Gastroesophageal sphincter (tissue), 4 donors: Measurements from ENCODE around the gene AFF3. TPM values are rescaled to one million over a fixed set of nuclear protein-coding genes. Genes with fewer than 3 reads are reported as not detected.
A peak's percentile ranks its signal among the peaks of the same experiment; 100 is the strongest.

Source experiments
- ATAC-seq: fragments of 150-250 bp; one replicate; pipeline ENCODE4 v1.9.1; 2016; ENCODE audit warnings: mild to moderate bottlenecking, moderate library complexity
- H3K27ac ChIP-seq, 4 donors: fragments of 200-600 bp; sonication (generic) in 3 of 4; 1 replicate in 3 of 4; 2 replicates in 1 of 4; pipeline ENCODE4 v1.5.1; 2016 to 2019
- H3K27me3 ChIP-seq: fragments of 200-600 bp; sonication (generic); one replicate; pipeline ENCODE4 v1.5.1; 2019
- H3K36me3 ChIP-seq, 2 donors: fragments of 200-600 bp; sonication (generic); one replicate each; pipeline ENCODE4 v1.5.1; 2019; ENCODE audit warnings: control low read depth in 1 of 2
- H3K4me1 ChIP-seq, 3 donors: fragments of 200-600 bp; sonication (generic); 1 replicate in 2 of 3; 2 replicates in 1 of 3; pipeline ENCODE4 v1.5.1; 2016 to 2019; ENCODE audit warnings: control low read depth in 2 of 3
- H3K4me3 ChIP-seq, 2 donors: fragments of 200-600 bp; sonication (generic); one replicate each; pipeline ENCODE4 v1.5.1; 2019; ENCODE audit warnings: mild to moderate bottlenecking in 1 of 2, moderate library complexity in 1 of 2
- H3K9me3 ChIP-seq, 3 donors: fragments of 200-600 bp; sonication (generic); one replicate each; pipeline ENCODE4 v1.5.1; 2017 to 2019; ENCODE audit warnings: control low read depth in 2 of 3
- EP300 ChIP-seq: sonication (generic); formaldehyde crosslinking; IDR thresholded peaks from one replicate; pipeline ENCODE4 v1.6.1; 2017; ENCODE audit warnings: antibody characterized with exemption, mild to moderate bottlenecking
- POLR2A ChIP-seq, 2 donors: fragments of 450-650 bp; IDR thresholded peaks; one replicate each; pipeline ENCODE4 v1.6.1; 2017; ENCODE audit warnings: antibody characterized with exemption in 2 of 2, mild to moderate bottlenecking in 2 of 2, moderate library complexity in 1 of 2
- POLR2AphosphoS5 ChIP-seq: sonication (generic); formaldehyde crosslinking; IDR thresholded peaks from one replicate; pipeline ENCODE4 v1.6.1; 2017; ENCODE audit warnings: antibody characterized with exemption
- WGBS, 2 donors: methylation state at CpG; one replicate each; pipeline ENCODE4 v1.1.5; 2018; ENCODE audit warnings: low coverage in 1 of 2; 5-methylcytosine and 5-hydroxymethylcytosine counted together
- total RNA-seq, 4 donors: library from RNA; depleted of rRNA; stranded (reverse); fragments of >200 nt; gene quantifications; one replicate each; pipeline ENCODE4 v1.1.0, GENCODE V29; 2016
- TF ChIP-seq, protein P1 (sequence below), 4 experiments: fragments of 200-600 bp in 2 of 4; fragments of 450-650 bp in 2 of 4; sonication (generic) in 1 of 4; IDR thresholded peaks; one replicate each; pipeline ENCODE4 v1.5.1; 2017 to 2019; ENCODE audit warnings: antibody characterized with exemption in 4 of 4, mild to moderate bottlenecking in 2 of 4, moderate library complexity in 2 of 4

Gene AFF3
- total RNA-seq, 4 donors from 2014 or later = 15.4 to 74.8 (median 37.7) TPM

DNA sequence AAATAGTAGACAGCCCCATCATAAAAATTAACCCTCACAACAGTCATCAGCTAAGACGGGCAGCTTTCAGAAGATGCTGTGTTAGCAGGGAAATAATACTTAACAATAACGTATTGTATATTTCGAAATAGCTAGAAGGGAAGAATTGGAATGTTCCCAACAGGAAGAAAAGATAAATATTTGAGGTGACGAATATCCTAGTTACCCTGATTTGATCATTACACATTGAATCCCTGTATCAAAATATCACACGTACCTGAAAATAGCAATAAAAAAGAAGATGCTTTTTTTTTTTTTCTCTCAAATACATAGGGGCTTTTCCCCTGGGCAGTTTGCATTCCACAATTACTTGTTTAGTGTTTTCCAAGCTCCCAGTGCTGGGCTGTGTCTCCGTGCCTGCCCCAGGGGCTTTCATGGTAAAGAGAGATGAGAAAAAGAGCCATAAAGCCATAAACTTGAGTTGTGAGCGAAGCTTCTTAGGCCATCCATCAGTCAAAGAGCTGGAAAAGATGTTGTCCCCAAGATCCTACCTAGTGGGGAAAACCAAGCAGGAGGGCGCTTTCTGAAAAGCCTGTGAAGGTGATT, 469.5 kb downstream of the AFF3 start:
- no peaks in the 10 kb centered on the region for H3K36me3 ChIP-seq
- TF ChIP-seq, protein P1, sequence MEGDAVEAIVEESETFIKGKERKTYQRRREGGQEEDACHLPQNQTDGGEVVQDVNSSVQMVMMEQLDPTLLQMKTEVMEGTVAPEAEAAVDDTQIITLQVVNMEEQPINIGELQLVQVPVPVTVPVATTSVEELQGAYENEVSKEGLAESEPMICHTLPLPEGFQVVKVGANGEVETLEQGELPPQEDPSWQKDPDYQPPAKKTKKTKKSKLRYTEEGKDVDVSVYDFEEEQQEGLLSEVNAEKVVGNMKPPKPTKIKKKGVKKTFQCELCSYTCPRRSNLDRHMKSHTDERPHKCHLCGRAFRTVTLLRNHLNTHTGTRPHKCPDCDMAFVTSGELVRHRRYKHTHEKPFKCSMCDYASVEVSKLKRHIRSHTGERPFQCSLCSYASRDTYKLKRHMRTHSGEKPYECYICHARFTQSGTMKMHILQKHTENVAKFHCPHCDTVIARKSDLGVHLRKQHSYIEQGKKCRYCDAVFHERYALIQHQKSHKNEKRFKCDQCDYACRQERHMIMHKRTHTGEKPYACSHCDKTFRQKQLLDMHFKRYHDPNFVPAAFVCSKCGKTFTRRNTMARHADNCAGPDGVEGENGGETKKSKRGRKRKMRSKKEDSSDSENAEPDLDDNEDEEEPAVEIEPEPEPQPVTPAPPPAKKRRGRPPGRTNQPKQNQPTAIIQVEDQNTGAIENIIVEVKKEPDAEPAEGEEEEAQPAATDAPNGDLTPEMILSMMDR (IDR thresholded peaks at IDR 0.05) = no peak
- TF ChIP-seq EP300 (no peak), POLR2AphosphoS5 (no peak), POLR2A (IDR thresholded peaks at IDR 0.05) (no peak)
- no peaks in the 10 kb centered on the region for H3K27me3 ChIP-seq
- WGBS, 2 donors = 79 to 81% methylated on average over 5 to 8 of the region's 8 CpGs
- H3K4me3 ChIP-seq = no peak overlapping the region
- no peak for ATAC-seq
- H3K9me3 ChIP-seq = no peaks in the 10 kb centered on the region
- H3K27ac ChIP-seq = no peak overlapping the region
- H3K4me1 ChIP-seq = peaks cover 0 to 4% (median 0%) of the 10 kb centered on the region in 3 donors

DNA sequence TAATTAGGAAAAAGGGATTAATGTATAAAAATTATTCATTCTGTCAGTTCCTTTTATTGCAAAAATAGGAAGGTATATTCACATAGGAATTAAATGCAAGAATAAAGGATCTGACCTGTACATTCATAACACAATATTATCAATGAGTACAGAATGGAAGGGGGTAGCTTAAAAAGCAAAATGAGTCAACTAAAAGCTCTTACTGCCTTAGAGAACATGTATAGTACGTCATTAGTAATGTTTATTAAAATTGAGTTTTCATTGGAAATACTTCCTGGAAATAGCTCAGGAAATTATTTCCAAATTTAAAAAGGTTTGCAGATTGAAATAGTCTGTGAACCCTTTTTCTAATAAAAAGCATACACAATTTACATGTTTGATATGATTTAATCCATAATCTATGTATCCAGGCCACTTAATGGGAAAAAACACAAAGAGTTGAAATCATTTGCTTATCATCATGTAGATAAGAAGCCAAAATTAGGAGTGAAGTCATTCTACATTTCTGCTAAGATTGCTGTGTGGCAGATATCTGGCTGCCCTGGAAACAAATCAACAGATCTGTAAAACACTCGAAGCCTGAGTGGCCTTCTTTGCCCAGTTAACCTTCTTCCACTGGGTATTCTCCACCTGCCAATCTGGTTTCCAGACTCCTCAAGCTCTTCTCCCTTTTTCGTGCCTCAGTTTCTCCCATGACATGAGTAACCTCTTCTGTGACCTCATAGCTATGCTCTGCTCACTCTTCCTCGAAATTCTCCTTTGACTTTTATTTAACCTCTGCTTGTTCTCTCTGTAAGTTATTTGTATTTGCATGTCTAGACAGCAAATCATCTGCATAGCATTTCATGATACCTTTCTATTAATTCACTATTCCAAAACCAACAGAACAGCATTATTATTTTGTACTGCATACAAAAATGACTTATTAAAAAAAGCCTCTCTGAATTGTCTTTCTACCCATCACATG, 471.3 kb downstream of the AFF3 start:
- Histone ChIP-seq H3K9me3 (no peaks in the 10 kb centered on the region), H3K27me3 (no peaks in the 10 kb centered on the region), H3K36me3 (no peaks in the 10 kb centered on the region), H3K4me1 (peaks cover 0 to 4% (median 0%) of the 10 kb centered on the region in 3 donors), H3K27ac (no peak overlapping the region), H3K4me3 (no peak overlapping the region)
- 21 to 47% methylated on average over 2 to 4 of the region's 4 CpGs for WGBS, 2 donors
- TF ChIP-seq EP300 (no peak), POLR2AphosphoS5 (no peak), POLR2A (IDR thresholded peaks at IDR 0.05) (no peak)
- TF ChIP-seq, protein P1 (IDR thresholded peaks at IDR 0.05) = no peak
- ATAC-seq = no peak

DNA sequence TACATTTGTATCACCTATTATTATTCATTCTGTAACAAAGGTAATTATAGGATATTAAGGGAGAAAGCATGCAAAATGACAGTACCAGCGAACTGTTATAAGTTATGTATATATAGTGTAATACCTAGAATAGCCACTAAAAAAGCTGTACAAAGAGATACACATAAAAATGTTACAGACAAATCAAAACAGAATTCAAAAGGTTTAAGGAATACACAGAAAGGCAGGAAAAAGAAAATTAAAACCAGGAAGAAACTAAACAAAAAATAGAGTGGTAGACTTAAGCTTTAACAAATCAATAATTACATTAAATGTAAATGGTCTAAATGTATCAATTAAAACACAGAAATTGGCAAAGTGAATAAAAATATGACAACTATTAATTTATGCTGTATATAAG, 476.1 kb downstream of the AFF3 start:
- no peak for TF ChIP-seq POLR2A (IDR thresholded peaks at IDR 0.05)
- TF ChIP-seq, protein P1 (IDR thresholded peaks at IDR 0.05) = peak in 1 of 4 experiments; percentile 24
- no peak for ATAC-seq

DNA sequence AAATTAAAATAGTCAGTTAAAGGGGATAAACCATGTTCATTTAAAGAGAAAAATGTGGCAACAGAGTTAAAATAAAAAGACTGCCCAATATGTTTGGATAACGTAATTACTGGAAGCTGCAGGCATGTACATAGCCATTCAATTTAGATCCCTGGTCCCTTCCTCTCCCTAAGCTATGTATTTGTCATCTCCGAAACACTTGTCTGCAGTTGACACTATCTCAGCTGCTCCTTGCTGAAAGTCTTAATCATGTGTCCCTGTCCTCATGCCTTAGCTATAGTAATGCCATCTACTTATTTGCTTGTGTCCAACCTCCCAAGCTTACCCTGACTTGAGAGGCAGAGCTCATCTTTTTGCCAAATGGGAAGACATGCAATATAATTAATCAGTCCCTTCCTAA, 478.7 kb downstream of the AFF3 start:
- WGBS, 2 donors = 83 to 88% methylated on average over 2 of the region's 2 CpGs
- Histone ChIP-seq H3K4me1 (peaks cover 3 to 19% (median 8%) of the 10 kb centered on the region in 3 donors), H3K4me3 (no peak overlapping the region), H3K9me3 (no peaks in the 10 kb centered on the region), H3K27ac (no peak overlapping the region), H3K36me3 (no peaks in the 10 kb centered on the region), H3K27me3 (no peaks in the 10 kb centered on the region)
- TF ChIP-seq EP300 (no peak), POLR2A (IDR thresholded peaks at IDR 0.05) (no peak), POLR2AphosphoS5 (no peak)
- TF ChIP-seq, protein P1 (IDR thresholded peaks at IDR 0.05) = no peak
- no peak for ATAC-seq

More for the DNA sequence above, 476.1 kb downstream of the AFF3 start:
- WGBS, 2 donors = 85 to 100% methylated on average over 1 of the region's 1 CpG
- peaks cover 3 to 15% (median 11%) of the 10 kb centered on the region in 3 donors for H3K4me1 ChIP-seq
- H3K4me3 ChIP-seq = no peak overlapping the region
- no peaks in the 10 kb centered on the region for H3K9me3 ChIP-seq
- no peaks in the 10 kb centered on the region for H3K36me3 ChIP-seq
- no peaks in the 10 kb centered on the region for H3K27me3 ChIP-seq
- H3K27ac ChIP-seq = no peak overlapping the region
